Right lobe of liver (tissue), 6 donors: ENCODE data around the gene TSPAN11. TPM values are rescaled to one million over a fixed set of nuclear protein-coding genes. Genes with fewer than 3 reads are reported as not detected.

Experiments used
- ATAC-seq, 4 donors: fragments of 200-7000 bp; cut with Tn5 transposase; one replicate each; pipeline ENCODE4 v1.9.1; 2020; ENCODE audit warnings: mild to moderate bottlenecking in 4 of 4, moderate library complexity in 4 of 4
- DNase-seq, 3 donors: peaks; one replicate each; pipeline ENCODE4 v3.0.0-alpha.2; 2020
- H3K27ac ChIP-seq, 3 donors: fragments of 200-600 bp; one replicate each; pipeline ENCODE4 v1.8.0; 2022
- H3K27me3 ChIP-seq, 2 donors: fragments of 200-600 bp; one replicate each; pipeline ENCODE4 v1.8.0; 2022
- H3K36me3 ChIP-seq, 4 donors: fragments of 200-600 bp; sonication (generic) in 1 of 4; one replicate each; pipeline versions ENCODE4 v1.5.1 to v1.8.0; 2017 to 2022; ENCODE audit warnings: control low read depth in 1 of 4
- H3K4me1 ChIP-seq, 4 donors: fragments of 200-600 bp; sonication (generic) in 1 of 4; one replicate each; pipeline versions ENCODE4 v1.5.1 to v1.8.0; 2017 to 2022; ENCODE audit warnings: control low read depth in 1 of 4
- H3K4me3 ChIP-seq, 3 donors: fragments of 200-600 bp; one replicate each; pipeline ENCODE4 v1.8.0; 2022
- H3K9me3 ChIP-seq, 4 donors: fragments of 200-600 bp; sonication (generic) in 1 of 4; one replicate each; pipeline versions ENCODE4 v1.5.1 to v1.8.0; 2017 to 2022; ENCODE audit warnings: control low read depth in 1 of 4
- CTCF ChIP-seq, 4 donors: fragments of 200-600 bp in 3 of 4; fragments of 450-650 bp in 1 of 4; IDR thresholded peaks; one replicate each; pipeline versions ENCODE4 v1.5.1 to v1.8.0; 2016 to 2022; ENCODE audit warnings: antibody characterized with exemption in 4 of 4, mild to moderate bottlenecking in 2 of 4
- POLR2A ChIP-seq: fragments of 450-650 bp; IDR thresholded peaks from one replicate; pipeline ENCODE4 v1.6.1; 2017; ENCODE audit warnings: antibody characterized with exemption, mild to moderate bottlenecking
- WGBS: methylation state at CpG from one replicate; pipeline ENCODE4 v1.1.6; 2018; ENCODE audit warnings: low coverage, low lambda C conversion rate; ENCODE audit not compliant: insufficient coverage; ENCODE audit errors: missing lambda C conversion rate; 5-methylcytosine and 5-hydroxymethylcytosine counted together
- intact Hi-C, 2 donors: fragments of 100-400 bp; cut with DNase I; formaldehyde crosslinking; loops; one replicate each; pipeline versions ENCODE4 v1.11.2 to v1.14.1; 2022
- total RNA-seq, 6 experiments: library from RNA; depleted of rRNA in 2 of 6; stranded (reverse); fragments of >200 nt in 2 of 6; fragmentation: NEBNext Ultra II Directional in 3 of 6; extraction: Animal tissue kit (Norgen Biotek cat#: 25700) in 3 of 6; gene quantifications; one replicate each; pipeline versions ENCODE4 v1.1.0 to v1.2.4, GENCODE V29; 2016 to 2023
- donor health status: DM: no; HTN: yes; CAD: no.
- donor health status: DM: no; HTN: no; CAD: no.
- donor health status: DM: no; HTN: no; CAD: no.
- donor health status: DM: no; HTN: yes; CAD: no.
- donor health status: DM: no; HTN: yes; CAD: no.

Gene TSPAN11
- total RNA-seq, 6 experiments from 2014 or later, result 0.31 to 1.00 (median 0.60) TPM

- DNase-seq (no peak), ATAC-seq (no peak)
- 85% methylated on average over 4 of the region's 11 CpGs for WGBS
- Histone ChIP-seq H3K9me3 (no peaks in the 10 kb centered on the region), H3K4me1 (no peaks in the 10 kb centered on the region), H3K27ac (no peak overlapping the region), H3K27me3 (no peaks in the 10 kb centered on the region), H3K4me3 (no peak overlapping the region), H3K36me3 (no peaks in the 10 kb centered on the region)
- no peak for TF ChIP-seq POLR2A
- TF ChIP-seq CTCF (IDR thresholded peaks at IDR 0.05), result no peak
- intact Hi-C loops, result no loop called here
Measured at GRCh38 chr12:30945443-30946164, 19.1 kb downstream of the TSPAN11 start.

- ATAC-seq, result no peak
- WGBS, result 62% methylated on average over 6 of the region's 6 CpGs
- Histone ChIP-seq H3K36me3 (no peaks in the 10 kb centered on the region), H3K27me3 (no peaks in the 10 kb centered on the region), H3K4me1 (no peaks in the 10 kb centered on the region), H3K4me3 (no peak overlapping the region), H3K27ac (no peak overlapping the region), H3K9me3 (no peaks in the 10 kb centered on the region)
- DNase-seq, result no peak
- intact Hi-C loops, result no loop called here
- no peak for TF ChIP-seq POLR2A
- TF ChIP-seq CTCF (IDR thresholded peaks at IDR 0.05), result no peak
Measured at GRCh38 chr12:30952015-30952414, 25.5 kb downstream of the TSPAN11 start.

GRCh38 chr12:30953257-30953656 is 26.7 kb downstream of the TSPAN11 start:
- no peak for TF ChIP-seq CTCF (IDR thresholded peaks at IDR 0.05)
- TF ChIP-seq POLR2A, result no peak
- DNase-seq, result no peak
- Histone ChIP-seq H3K9me3 (no peaks in the 10 kb centered on the region), H3K36me3 (no peaks in the 10 kb centered on the region), H3K4me3 (no peak overlapping the region), H3K27ac (no peak overlapping the region), H3K27me3 (no peaks in the 10 kb centered on the region), H3K4me1 (no peaks in the 10 kb centered on the region)
- 83% methylated on average over 2 of the region's 2 CpGs for WGBS
- ATAC-seq, result no peak
- intact Hi-C loops, result no loop called here

GRCh38 chr12:30953951-30954751 is 27.6 kb downstream of the TSPAN11 start:
- H3K27ac ChIP-seq, result no peak overlapping the region
- no peak for DNase-seq
- intact Hi-C loops, result no loop called here

More at GRCh38 chr12:30953951-30954751, 27.6 kb downstream of the TSPAN11 start:
- WGBS, result 72% methylated on average over 6 of the region's 6 CpGs
- Histone ChIP-seq H3K27me3 (no peaks in the 10 kb centered on the region), H3K4me1 (no peaks in the 10 kb centered on the region), H3K9me3 (no peaks in the 10 kb centered on the region), H3K4me3 (no peak overlapping the region), H3K36me3 (no peaks in the 10 kb centered on the region)
- no peak for ATAC-seq
- TF ChIP-seq CTCF (IDR thresholded peaks at IDR 0.05) (no peak), POLR2A (no peak)
